K562 (cell line): Measurements from ENCODE around the gene SSH3. TPM values are rescaled to one million over a fixed set of nuclear protein-coding genes. Genes with fewer than 3 reads are reported as not detected.
"Not testable (repeated sequence)": the region's sequence is repeated elsewhere in the genome, so short reads cannot be mapped to it uniquely, and the experiment has no call there.

ENCODE experiments used
- ATAC-seq: fragments of 200-7000 bp; cut with Tn5 transposase; 3 replicates; pipeline ENCODE4 v1.9.1; 2020; ENCODE audit warnings: moderate library complexity
- BruUV-seq: library from RNA; stranded (reverse); fragments of 400-500 nt; replicated peaks from 2 replicates; lab custom pipeline; 2021; lab: Mats Ljungman, UMichigan
- CTCF ChIA-PET: fragments of 300-600 bp; formaldehyde crosslinking; extraction: SDS; loops from one replicate; lab custom pipeline; 2021; ENCODE audit warnings: low intra/inter-chr PET ratio; lab: Yijun Ruan, JAX
- POLR2A ChIA-PET: fragments of 300-600, 350-650 bp; sonication (Branson Sonifier 250); formaldehyde crosslinking; extraction: SDS; loops from one replicate; lab custom pipeline; 2021; ENCODE audit warnings: antibody characterized with exemption, inconsistent platforms; lab: Yijun Ruan, JAX
- DNase-seq, 4 experiments: peaks; one replicate each; pipeline versions ENCODE4 v3.0.0 to v3.0.0-alpha.2; 2011 to 2018; ENCODE audit warnings: low spot score in 3 of 4, mixed read lengths in 3 of 4; ENCODE audit errors: extremely low read depth in 1 of 4
- FAIRE-seq: peaks from 2 replicates; lab custom pipeline; 2011; peaks lifted over from hg19 to GRCh38; lab: Jason Lieb, UNC
- H2AFZ ChIP-seq: 2 replicates; pipeline ENCODE4 v1.6.0; 2011; ENCODE audit warnings: low read depth, low read length, control low read depth, inconsistent platforms
- H3K27ac ChIP-seq: fragments of 200-600 bp; 3 replicates; pipeline ENCODE4 v1.8.0; 2011; ENCODE audit warnings: low read depth, mild to moderate bottlenecking, control low read depth, inconsistent platforms, low read length, moderate library complexity, mixed read lengths; ENCODE audit errors: extremely low read depth
- H3K27me3 ChIP-seq, 2 experiments: fragments of 300-600 bp in 1 of 2; 2 replicates in 1 of 2; 3 replicates in 1 of 2; pipeline versions ENCODE4 v1.6.0 to v1.8.0; 2011; ENCODE audit warnings: inconsistent platforms in 2 of 2, low read length in 2 of 2, mild to moderate bottlenecking in 1 of 2, mixed read lengths in 1 of 2, moderate library complexity in 1 of 2; ENCODE audit not compliant: control insufficient read depth in 2 of 2, insufficient read depth in 2 of 2
- H3K36me3 ChIP-seq: fragments of 300-600 bp; 3 replicates; pipeline ENCODE4 v1.8.0; 2011; ENCODE audit warnings: mild to moderate bottlenecking, low read length, inconsistent platforms; ENCODE audit not compliant: control insufficient read depth, insufficient read depth
- H3K4me1 ChIP-seq, 2 experiments: fragments of 200-600 bp in 1 of 2; replicated peaks in 1 of 2; 2 replicates in 1 of 2; 3 replicates in 1 of 2; pipeline versions ENCODE4 v1.5.1 to v1.8.0; 2011; ENCODE audit warnings: inconsistent platforms in 2 of 2, low read length in 2 of 2, mild to moderate bottlenecking in 1 of 2, mixed read lengths in 1 of 2, moderate library complexity in 1 of 2; ENCODE audit not compliant: control insufficient read depth in 2 of 2, insufficient read depth in 2 of 2
- H3K4me2 ChIP-seq: 2 replicates; pipeline ENCODE4 v1.6.1; 2011; ENCODE audit warnings: low read length, control low read depth, inconsistent platforms, mixed read lengths; ENCODE audit not compliant: insufficient read depth
- H3K4me3 ChIP-seq: fragments of 200-600 bp; sonication (generic), shearing (Covaris generic); 2 replicates; pipeline ENCODE4 v1.5.1; 2016; ENCODE audit warnings: control low read depth, inconsistent platforms
- H3K79me2 ChIP-seq: fragments of 200-600 bp; 3 replicates; pipeline ENCODE4 v1.8.0; 2011; ENCODE audit warnings: low read length, inconsistent platforms; ENCODE audit not compliant: control insufficient read depth, insufficient read depth
- H3K9ac ChIP-seq, 2 experiments: 2 replicates each; pipeline versions ENCODE4 v1.6.0 to v1.6.1; 2011; ENCODE audit warnings: low read depth in 2 of 2, low read length in 2 of 2, control low read depth in 1 of 2, inconsistent platforms in 1 of 2, mild to moderate bottlenecking in 1 of 2, mixed read lengths in 1 of 2; ENCODE audit not compliant: insufficient read depth in 1 of 2
- H3K9me1 ChIP-seq: one replicate; pipeline ENCODE4 v1.6.0; 2011; ENCODE audit warnings: inconsistent platforms, mild to moderate bottlenecking, low read length, moderate library complexity; ENCODE audit not compliant: control insufficient read depth, insufficient read depth
- H3K9me3 ChIP-seq: replicated peaks from 2 replicates; pipeline ENCODE4 v1.5.1; 2011; ENCODE audit warnings: low read depth, low read length, inconsistent platforms; ENCODE audit not compliant: control insufficient read depth, insufficient read depth
- H4K20me1 ChIP-seq: replicated peaks from 2 replicates; pipeline ENCODE4 v1.6.1; 2011; ENCODE audit warnings: low read length, inconsistent platforms, mixed read lengths; ENCODE audit not compliant: control insufficient read depth, insufficient read depth
- BMI1 ChIP-seq: fragments of 150-350 bp; IDR thresholded peaks from 2 replicates; pipeline ENCODE4 v1.6.1; 2014; ENCODE audit warnings: low read length
- CREB3L1 ChIP-seq: fragments of 450-650 bp; IDR thresholded peaks from 2 replicates; pipeline ENCODE4 v1.6.1; 2014; ENCODE audit warnings: low read depth, mild to moderate bottlenecking, moderate library complexity, borderline replicate concordance
- FOS ChIP-seq: IDR thresholded peaks from 3 replicates; pipeline ENCODE4 v1.6.1; 2011; ENCODE audit not compliant: insufficient read length; ENCODE audit errors: extremely low read depth
- NEUROD1 ChIP-seq: fragments of 150-350 bp; IDR thresholded peaks from 2 replicates; pipeline ENCODE4 v1.6.1; 2014; ENCODE audit warnings: borderline replicate concordance, low read length, low read depth; ENCODE audit not compliant: partially characterized antibody
- PHF8 ChIP-seq: fragments of 200-600 bp; sonication (generic); IDR thresholded peaks from 2 replicates; pipeline ENCODE4 v1.6.1; 2012; ENCODE audit warnings: mixed run types, mild to moderate bottlenecking, inconsistent platforms, low read length, moderate library complexity, borderline replicate concordance
- ZBTB49 ChIP-seq: sonication (generic); formaldehyde crosslinking; IDR thresholded peaks from 2 replicates; pipeline ENCODE4 v1.8.0; 2022; ENCODE audit warnings: missing genetic modification reagents, mild to moderate bottlenecking, borderline replicate concordance
- ZNF280A ChIP-seq: fragments of 450-650 bp; IDR thresholded peaks from 2 replicates; pipeline ENCODE4 v1.6.1; 2018; ENCODE audit warnings: mild to moderate bottlenecking, low read depth; ENCODE audit not compliant: partially characterized antibody
- ZNF431 ChIP-seq: sonication (generic); formaldehyde crosslinking; IDR thresholded peaks from 2 replicates; pipeline ENCODE4 v1.8.0; 2022; ENCODE audit warnings: mild to moderate bottlenecking, missing genetic modification reagents
- WGBS: fragments of 100-300 bp; shearing (Covaris generic); methylation state at CpG from one replicate; pipeline ENCODE4 v1.1.6; 2016; ENCODE audit warnings: low coverage, mixed read lengths; ENCODE audit not compliant: insufficient coverage; ENCODE audit errors: missing lambda C conversion rate; 5-methylcytosine and 5-hydroxymethylcytosine counted together
- in situ Hi-C: fragments of 300-500 bp; cut with MboI; formaldehyde crosslinking; loops from 4 replicates; pipeline ENCODE4 v1.15.0; 2018; ENCODE audit warnings: inconsistent platforms, mixed read lengths
- intact Hi-C: fragments of 100-400 bp; cut with micrococcal nuclease; formaldehyde crosslinking; loops from 2 replicates; pipeline ENCODE4 v1.14.2; 2022
- polyA plus RNA-seq, 8 experiments: library from polyadenylated mRNA; depleted of rRNA in 4 of 8; stranded (reverse) in 5 of 8; unstranded in 3 of 8; fragments of >200 nt; fragmentation: Nextera tagmentation in 2 of 8; fragmentation: Illumina TruSeq in 1 of 8; extraction: Ambion mirVana in 2 of 8; extraction: Trizol in 1 of 8; gene quantifications; 2 replicates each; pipeline versions ENCODE4 v1.2.1 to v1.2.3, GENCODE V29; 2011 to 2014; ENCODE audit warnings: inconsistent platforms in 1 of 8, missing spikeins in 1 of 8
- total RNA-seq, 7 experiments: library from RNA; depleted of rRNA in 6 of 7; stranded (reverse); fragments of >200 nt in 6 of 7; fragmentation: Illumina TruSeq in 2 of 7; extraction: Trizol in 2 of 7; gene quantifications; 2 replicates each; pipeline versions ENCODE4 v1.2.1 to v1.2.3, GENCODE V29; 2011 to 2021; ENCODE audit warnings: low replicate concordance in 1 of 7

Gene SSH3
- total and polyA plus RNA-seq, 9 of the 15 experiments (the other 6 are each of a cell fraction or from before 2014, with no cell fraction given) = 0.07 to 1.0 (median 0.24) TPM; not detected in 3

GRCh38 chr11:67317888-67318555 is 14.7 kb downstream of the SSH3 start (continued):
- TF ChIP-seq ZBTB49 (CRISPR knock-in tag) (0 out of 2 replicates have a peak, but pooled peaks have one; percentile 32), CREB3L1 (0 out of 2 replicates have a peak, but pooled peaks have one; percentile 4), ZNF280A (no peak), PHF8 (peak; percentile 15; the same call in 1 of the 2 replicates), BMI1 (no peak), FOS (no peak), ZNF431 (CRISPR knock-in tag) (peak; percentile 7; the same call in 1 of the 2 replicates), NEUROD1 (peak; percentile 4)

- WGBS = 66% methylated on average over 12 of the region's 12 CpGs
- peak in 1 of 4 experiments; percentile 4 for DNase-seq
- H3K4me2 ChIP-seq = peak overlapping the region; percentile 87
- H3K9ac ChIP-seq, BruUV-seq, H3K27me3 ChIP-seq, ATAC-seq, H3K9me3 ChIP-seq, H3K79me2 ChIP-seq, intact Hi-C loops, H3K27ac ChIP-seq, H4K20me1 ChIP-seq, H3K9me1 ChIP-seq, FAIRE-seq, H3K36me3 ChIP-seq, H2AFZ ChIP-seq: not testable (repeated sequence)
- in situ Hi-C loops = loop anchor here (5.0 kb wide), 1 partner anchor 237 kb away; no protein-coding TSS in a partner anchor
- H3K4me1 ChIP-seq = peaks cover 23 to 24% of the 10 kb centered on the region in 2 experiments
- ChIA-PET POLR2A (interaction anchor here (0.6 to 1.0 kb wide), 4 partner anchors 27 to 363 kb away, joined by 3 to 4 read pairs (median 4); no protein-coding TSS in a partner anchor), CTCF (interaction anchor here (0.6 to 3.1 kb wide), 4 partner anchors 29 to 1352 kb away, joined by 3 to 35 read pairs (median 6); partner anchors contain the start of genes ANKRD13D and GRK2)
- H3K4me3 ChIP-seq = peak overlapping the region; percentile 57; the same call in 1 of the 2 replicates
Observed at GRCh38 chr11:67318876-67319275, 15.5 kb downstream of the SSH3 start.
